Measurements from ENCODE around the gene FAM184B. TPM values are rescaled to one million over a fixed set of nuclear protein-coding genes. Genes with fewer than 3 reads are reported as not detected.

Gene FAM184B
- total RNA-seq, 1 experiment from 2014 or later, result 0.17 TPM

GRCh38 chr4:17657849-17658248 is 123.6 kb downstream of the FAM184B start:
- H3K4me1 Mint-ChIP-seq, result no peaks in the 10 kb centered on the region
- TF ChIP-seq NFYB (CRISPR knock-in tag; conservative IDR thresholded peaks at IDR 0.05; ENCODE audit: low read depth) (no peak), ERG (CRISPR knock-in tag; IDR thresholded peaks at IDR 0.05) (no peak)
- ChIA-PET CTCF (interaction anchor here (1.2 kb wide), 1 partner anchor 311 kb away, joined by 3 read pairs; no protein-coding TSS in a partner anchor), POLR2A (interaction anchor here (0.6 kb wide), 1 partner anchor 73 kb away, joined by 4 read pairs; no protein-coding TSS in a partner anchor)
- H3K27me3 Mint-ChIP-seq (ENCODE audit: low read depth), result no peaks in the 10 kb centered on the region
- no peak overlapping the region for H3K4me3 Mint-ChIP-seq
- no peaks in the 10 kb centered on the region for H3K36me3 Mint-ChIP-seq
- H3K27ac Mint-ChIP-seq, result no peak overlapping the region
- ATAC-seq, result no peak
- DNase-seq (ENCODE audit: low spot score), result no peak
- H3K9me3 Mint-ChIP-seq, result no peaks in the 10 kb centered on the region

GRCh38 chr4:17657090-17657489 is 124.3 kb downstream of the FAM184B start:
- CTCF ChIA-PET, result interaction anchor here (0.6 kb wide), 1 partner anchor 309 kb away, joined by 3 read pairs; no protein-coding TSS in a partner anchor
- ATAC-seq (no peak), DNase-seq (ENCODE audit: low spot score) (no peak)
- Mint-ChIP-seq H3K4me3 (no peak overlapping the region), H3K27me3 (ENCODE audit: low read depth) (no peaks in the 10 kb centered on the region), H3K36me3 (no peaks in the 10 kb centered on the region), H3K27ac (no peak overlapping the region), H3K9me3 (no peaks in the 10 kb centered on the region), H3K4me1 (no peaks in the 10 kb centered on the region)
- POLR2A ChIA-PET, result interaction anchor here (0.6 kb wide), 1 partner anchor 74 kb away, joined by 4 read pairs; no protein-coding TSS in a partner anchor
- TF ChIP-seq ZNF532 (CRISPR knock-in tag; IDR thresholded peaks at IDR 0.05; ENCODE audit: borderline replicate concordance), result no peak
- TF ChIP-seq ZNF121 (CRISPR knock-in tag; IDR thresholded peaks at IDR 0.05), result no peak
- no peak for TF ChIP-seq ZSCAN18 (CRISPR knock-in tag; IDR thresholded peaks at IDR 0.05)
- no peak for TF ChIP-seq KAT7 (CRISPR knock-in tag; IDR thresholded peaks at IDR 0.05; ENCODE audit: borderline replicate concordance)
- TF ChIP-seq USF2 (CRISPR knock-in tag; IDR thresholded peaks at IDR 0.05), result no peak
- no peak for TF ChIP-seq JAZF1 (CRISPR knock-in tag; IDR thresholded peaks at IDR 0.05)
- no peak for TF ChIP-seq TEAD4 (CRISPR knock-in tag; IDR thresholded peaks at IDR 0.05)
- TF ChIP-seq IRF2 (CRISPR knock-in tag; IDR thresholded peaks at IDR 0.05; ENCODE audit: borderline replicate concordance, low read depth), result no peak
- TF ChIP-seq RORB (CRISPR knock-in tag; IDR thresholded peaks at IDR 0.05), result no peak
- no peak for TF ChIP-seq AFF4 (CRISPR knock-in tag; IDR thresholded peaks at IDR 0.05; ENCODE audit: borderline replicate concordance)
- TF ChIP-seq ATF2 (CRISPR knock-in tag; IDR thresholded peaks at IDR 0.05; ENCODE audit: borderline replicate concordance, low read depth), result no peak
- TF ChIP-seq PREB (CRISPR knock-in tag; IDR thresholded peaks at IDR 0.05; ENCODE audit: borderline replicate concordance), result no peak
- no peak for TF ChIP-seq SMAD3 (CRISPR knock-in tag; IDR thresholded peaks at IDR 0.05; ENCODE audit: borderline replicate concordance)
- TF ChIP-seq MAX (CRISPR knock-in tag; IDR thresholded peaks at IDR 0.05), result no peak
- no peak for TF ChIP-seq SMAD4 (CRISPR knock-in tag; IDR thresholded peaks at IDR 0.05)
- no peak for TF ChIP-seq ATF3 (CRISPR knock-in tag; conservative IDR thresholded peaks at IDR 0.05)
- TF ChIP-seq ETV6 (CRISPR knock-in tag; IDR thresholded peaks at IDR 0.05), result no peak
- TF ChIP-seq SP1 (CRISPR knock-in tag; conservative IDR thresholded peaks at IDR 0.05), result no peak

Measured in WTC11 (cell line).